NCI-H1048 (cell line): ENCODE data around the gene TMEM209.
"Not testable (repeated sequence)": the region's sequence is repeated elsewhere in the genome, so short reads cannot be mapped to it uniquely, and the experiment has no call there.

Experiments
- DNase-seq: peaks from one replicate; lab custom pipeline; 2025; lab: John Stamatoyannopoulos, UW

The TMEM209 gene

DNA sequence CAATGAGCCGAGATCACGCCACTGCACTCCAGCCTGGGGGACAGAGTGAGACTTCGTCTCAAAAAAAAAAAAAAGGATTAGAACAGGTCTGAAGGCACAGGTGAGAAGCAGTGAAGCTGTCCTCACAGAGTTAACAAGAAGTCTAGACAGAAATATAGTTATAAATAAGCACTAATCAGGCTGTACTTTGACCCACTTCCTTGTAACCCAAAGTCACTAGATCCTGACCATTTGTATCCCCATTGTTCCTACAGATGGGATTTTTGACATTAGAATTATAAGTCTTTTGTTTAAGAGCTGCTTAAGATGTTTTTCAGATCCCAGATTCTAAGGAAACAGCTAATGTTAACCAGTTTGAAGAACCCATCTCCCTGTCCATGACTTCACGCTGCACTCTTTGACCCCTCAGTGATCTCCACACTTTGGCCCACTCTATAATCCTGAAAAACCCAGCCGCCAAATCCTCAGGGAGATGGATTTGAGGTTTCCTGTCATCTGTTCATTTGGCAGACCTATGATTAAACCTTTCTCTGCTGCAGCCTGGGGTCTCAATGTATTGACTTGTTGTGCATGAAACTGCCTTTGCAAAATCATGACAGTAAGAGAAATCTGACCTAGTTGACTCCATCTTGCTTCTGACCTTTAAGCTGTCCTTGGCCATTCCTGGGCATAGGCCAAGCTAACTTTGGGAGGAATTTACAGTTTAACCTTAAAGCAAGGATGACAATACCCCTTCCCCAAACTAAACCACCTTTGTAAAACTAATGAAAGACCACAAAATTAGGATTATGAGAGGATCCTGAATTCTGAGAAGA is 13.8 kb upstream of the TMEM209 start:
- no peak for DNase-seq

DNA sequence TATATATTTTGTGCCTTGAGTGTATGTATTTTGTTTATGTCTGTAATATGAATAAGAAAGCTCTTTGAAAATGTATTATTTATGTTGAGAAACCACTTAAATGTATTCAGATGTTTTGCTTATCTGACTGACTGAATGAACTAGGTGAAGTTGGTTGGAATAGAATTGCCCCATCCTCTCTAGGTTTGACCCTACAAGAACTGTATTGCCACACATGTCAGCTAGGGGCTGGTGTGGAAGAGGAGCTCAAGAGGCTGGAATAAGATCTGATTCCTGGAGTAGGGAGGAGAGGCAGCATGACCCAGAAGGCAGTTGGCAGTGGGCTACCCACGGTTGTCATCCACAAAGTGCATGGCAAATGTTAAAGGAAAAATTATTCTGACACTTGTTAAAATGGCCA is 11.5 kb upstream of the TMEM209 start:
- no peak for DNase-seq

DNA sequence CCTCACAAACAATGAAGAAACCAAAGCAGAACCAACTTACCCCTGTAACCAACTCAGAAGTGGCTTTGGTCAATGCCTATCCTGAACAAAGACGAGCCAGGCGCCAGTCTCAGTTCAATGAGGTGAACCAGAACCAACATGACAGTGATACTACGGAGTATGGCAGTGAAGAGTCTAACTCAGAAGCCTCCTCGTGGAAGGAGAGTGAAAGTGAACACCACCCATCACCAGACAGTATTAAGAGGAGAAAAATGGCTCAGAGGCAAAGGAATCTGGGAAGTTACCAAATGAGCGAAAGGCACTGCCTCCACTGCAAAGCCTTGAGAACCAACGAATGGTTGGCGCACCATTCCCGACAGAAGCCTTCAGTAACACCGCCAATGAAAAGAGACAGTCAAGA is 10.8 kb upstream of the TMEM209 start:
- DNase-seq, result no peak

DNA sequence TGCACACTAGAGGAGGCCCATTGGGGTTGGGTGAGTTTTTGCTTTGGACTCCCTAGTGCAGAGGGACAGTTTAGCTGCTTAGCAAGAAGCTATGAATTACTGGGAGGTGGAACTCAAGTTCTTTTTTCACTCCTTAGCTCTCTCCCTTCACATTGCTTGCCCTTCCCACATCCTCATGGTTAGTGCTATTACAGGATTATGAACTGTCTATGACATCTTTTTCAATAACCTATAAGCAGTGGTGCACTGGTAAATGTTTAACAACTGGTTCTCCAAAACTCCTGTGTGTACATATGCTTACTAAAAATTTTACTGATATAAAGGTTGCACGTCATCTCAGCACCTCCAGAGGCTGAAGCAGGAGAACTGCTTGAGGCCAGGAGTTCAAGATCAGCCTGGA is 8.6 kb upstream of the TMEM209 start:
- no peak for DNase-seq

DNA sequence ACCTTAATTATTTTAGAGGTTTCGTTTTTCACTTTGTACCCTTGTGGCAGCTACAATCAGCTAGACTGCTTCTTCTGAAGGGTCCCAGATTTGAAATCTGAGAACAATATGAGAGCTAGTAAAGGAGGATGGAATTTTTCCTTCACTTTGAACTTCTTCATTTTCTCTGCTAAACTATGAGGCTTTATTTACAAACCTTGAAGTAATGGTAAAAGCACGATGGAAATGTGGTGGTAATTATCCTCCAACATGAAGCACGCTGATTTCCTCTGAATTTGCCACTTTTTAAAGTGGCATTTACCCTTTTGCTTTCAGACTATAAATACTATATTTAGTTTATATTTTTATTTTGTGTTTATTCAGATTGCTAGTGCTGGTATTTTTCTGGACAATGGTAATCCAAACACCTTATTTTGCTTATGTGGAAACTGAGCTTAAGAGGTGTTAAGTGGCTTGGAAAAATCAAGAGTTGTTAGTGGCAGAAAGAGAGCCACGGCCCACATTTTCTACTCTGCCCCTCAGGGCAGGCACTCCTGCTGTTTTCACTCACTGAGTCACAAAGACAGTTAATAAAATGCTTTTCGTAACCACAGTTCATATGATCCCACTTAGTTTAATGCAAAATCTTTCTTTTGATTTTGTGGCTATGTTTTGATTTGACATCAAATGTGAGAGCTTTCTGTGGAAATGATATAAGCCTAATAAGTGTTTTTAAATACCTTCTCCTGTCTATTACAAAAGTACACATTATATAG is 5.2 kb upstream of the TMEM209 start:
- DNase-seq, result no peak

DNA sequence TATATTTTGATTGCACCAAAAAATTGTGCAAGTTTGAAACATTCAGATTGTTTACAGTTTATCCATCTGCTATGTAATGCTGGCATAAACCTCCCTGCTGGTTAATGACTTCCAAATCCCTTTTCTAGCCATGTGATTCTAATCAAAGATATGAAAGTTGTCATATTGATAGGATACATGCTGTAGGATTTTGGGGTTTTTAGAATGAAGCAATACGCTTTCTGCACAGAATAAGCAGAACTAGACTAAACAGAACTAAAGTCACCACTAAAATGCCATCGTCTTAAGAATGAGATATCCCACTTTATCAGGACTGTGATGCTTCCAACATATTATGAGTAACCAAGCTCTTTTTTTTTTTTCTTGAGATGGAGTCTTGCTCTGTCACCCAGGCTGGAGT is 3.3 kb upstream of the TMEM209 start:
- no peak for DNase-seq

DNA sequence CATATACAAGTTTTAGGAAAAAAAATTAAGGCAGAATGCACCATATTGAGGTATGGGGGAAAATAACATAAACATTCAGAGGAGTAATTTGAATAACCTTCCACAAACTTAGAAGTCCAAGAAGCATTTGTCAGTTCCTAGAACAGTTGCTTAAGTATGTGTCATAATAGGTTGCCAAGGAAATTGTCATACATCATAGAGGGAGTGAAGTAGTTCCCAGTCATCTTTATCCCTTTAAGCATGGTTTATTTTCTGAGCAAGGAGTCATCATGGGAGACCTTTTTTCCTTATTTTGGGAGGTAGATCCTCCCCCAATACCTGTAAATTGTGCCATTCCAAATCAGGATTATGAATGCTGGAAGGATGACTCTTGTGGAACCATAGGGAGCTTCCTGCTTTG is 2.4 kb upstream of the TMEM209 start, which contains the start of gene SSMEM1:
SSMEM1 (plus strand) TSS at position 219 of the 400 bp plus-strand sequence; CDS start at position 270, 51 bp downstream.
- DNase-seq, result no peak

DNA sequence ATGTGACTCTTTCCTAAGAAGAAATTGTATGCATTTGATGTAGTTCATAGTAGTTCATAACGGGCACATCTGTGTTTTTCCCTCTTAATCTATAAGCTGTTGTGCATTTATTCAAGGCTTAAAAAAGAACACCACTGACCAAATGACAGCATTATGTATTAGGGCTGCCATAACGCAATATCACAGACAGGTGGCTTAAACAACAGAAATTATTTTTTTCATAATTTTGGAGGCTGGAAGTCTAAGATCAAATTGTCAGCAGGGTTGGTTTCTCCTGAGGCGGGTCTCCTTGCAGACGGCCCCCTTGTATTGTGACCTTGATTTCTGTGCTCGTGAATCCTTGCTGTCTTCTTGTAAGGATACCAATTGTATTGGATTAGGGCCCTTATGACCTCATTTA is 1.8 kb upstream of the TMEM209 start:
- DNase-seq, result no peak

DNA sequence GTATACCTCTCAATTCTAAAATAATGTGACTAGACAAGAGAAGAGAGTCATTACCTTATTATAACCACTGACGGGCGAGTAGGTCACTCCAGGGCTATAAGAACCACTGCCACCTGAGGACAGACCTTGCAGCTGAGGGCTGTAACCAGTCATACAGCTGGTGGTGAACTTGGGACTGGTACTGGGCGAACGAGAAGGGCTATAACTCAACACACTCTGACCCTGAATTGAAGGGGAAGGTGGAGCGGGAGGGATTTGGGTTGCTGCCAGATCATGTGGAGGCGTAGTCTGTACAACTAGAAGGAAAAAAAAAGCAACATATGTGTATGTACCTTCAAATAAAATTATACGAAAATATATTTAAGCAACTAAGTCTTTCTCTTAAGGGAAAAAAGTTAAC is 3.4 kb downstream of the TMEM209 start:
- DNase-seq, result no peak

DNA sequence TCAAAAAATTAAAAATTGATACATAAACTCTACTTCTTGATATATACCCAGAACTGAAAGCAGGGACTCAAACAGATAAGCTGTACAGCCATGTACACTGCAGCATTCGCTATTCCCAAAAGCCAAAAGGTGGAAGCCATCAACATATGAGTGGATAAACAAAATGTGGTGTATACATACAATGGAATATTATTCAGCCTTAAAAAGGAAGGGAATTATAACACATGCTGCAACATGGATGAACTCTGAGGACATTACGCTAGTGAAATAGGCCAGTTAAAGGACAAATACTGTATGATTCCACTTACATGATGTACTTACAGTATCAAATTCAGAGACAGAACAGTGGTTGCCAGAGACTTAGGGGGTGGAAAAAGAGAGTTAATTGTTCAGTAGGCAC is 8.1 kb downstream of the TMEM209 start:
- DNase-seq, result no peak

DNA sequence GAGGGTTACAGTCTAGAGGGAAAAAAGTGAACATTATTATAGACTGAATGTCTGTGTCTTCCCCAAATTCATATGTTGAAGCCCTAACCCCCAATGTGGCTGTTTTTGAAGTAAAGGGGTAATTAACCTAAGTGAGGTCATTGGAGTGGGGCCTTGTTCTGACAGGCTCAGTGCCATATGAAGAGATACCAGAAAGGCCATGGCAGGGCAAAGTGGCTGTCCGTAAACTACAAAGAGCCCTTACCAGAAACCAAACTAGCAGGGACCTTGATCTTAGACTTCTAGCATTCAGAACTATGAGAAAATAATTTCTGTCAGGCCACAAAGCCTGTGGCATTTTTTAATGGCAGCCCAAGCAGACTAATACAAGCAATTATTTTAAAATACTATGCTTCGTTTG is 8.7 kb downstream of the TMEM209 start:
- DNase-seq, result no peak

DNA sequence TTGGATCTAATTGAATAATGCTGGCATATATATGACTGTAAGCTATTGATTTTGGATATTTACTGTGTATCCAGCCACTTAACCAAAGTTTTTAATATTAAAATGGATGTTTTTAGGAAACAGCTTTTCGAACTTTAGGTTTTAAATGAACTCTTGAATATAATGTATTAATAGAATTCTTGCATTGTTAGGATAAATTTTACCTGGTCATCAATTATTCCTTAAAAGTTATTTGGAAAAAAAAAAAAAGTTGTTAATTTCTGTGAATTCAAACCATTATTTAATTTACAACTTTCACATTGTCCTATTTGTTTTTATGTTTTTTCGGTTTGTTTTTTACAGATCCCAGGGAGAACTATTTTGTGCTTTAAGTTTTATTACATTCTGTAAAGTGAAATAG is 9.8 kb downstream of the TMEM209 start:
- no peak for DNase-seq

DNA sequence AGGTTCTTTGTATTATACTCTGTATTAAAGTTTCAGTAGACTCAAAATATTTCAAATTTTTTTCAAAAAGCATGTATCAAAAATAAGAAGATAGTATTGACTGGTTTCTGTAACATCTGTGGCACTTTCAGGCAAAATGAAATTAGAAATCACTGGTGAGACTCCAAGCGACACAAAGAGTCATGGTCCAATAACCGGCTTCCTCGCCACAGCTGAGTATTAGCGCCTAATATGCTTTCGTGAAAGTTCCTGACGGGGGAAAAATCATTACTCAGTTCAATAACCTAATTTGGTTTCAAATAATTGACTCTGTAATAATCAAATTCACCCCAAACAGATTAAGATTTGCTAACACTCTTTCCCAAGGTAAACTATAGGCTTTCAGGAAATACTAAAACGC is 13.4 kb downstream of the TMEM209 start:
- DNase-seq, result no peak

DNA sequence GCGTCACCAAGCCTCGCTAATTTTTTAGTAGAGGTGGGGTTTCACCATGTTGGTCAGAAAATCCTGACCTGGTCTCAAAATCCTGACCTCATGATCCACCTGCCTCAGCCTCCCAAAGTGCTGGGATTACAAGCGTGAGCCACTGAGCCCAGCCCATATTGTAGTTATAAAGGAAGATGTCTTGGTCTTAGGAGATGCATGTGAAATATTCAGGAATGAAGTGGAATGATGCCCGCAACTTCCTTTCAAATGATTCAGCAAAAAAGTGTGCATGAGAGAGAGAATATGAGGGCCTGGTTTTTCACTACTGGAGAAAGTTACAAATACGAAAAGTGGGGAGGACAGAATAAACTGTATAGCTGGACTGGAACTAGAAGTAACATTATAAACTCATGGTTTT is 15.9 kb downstream of the TMEM209 start:
- no peak for DNase-seq

DNA sequence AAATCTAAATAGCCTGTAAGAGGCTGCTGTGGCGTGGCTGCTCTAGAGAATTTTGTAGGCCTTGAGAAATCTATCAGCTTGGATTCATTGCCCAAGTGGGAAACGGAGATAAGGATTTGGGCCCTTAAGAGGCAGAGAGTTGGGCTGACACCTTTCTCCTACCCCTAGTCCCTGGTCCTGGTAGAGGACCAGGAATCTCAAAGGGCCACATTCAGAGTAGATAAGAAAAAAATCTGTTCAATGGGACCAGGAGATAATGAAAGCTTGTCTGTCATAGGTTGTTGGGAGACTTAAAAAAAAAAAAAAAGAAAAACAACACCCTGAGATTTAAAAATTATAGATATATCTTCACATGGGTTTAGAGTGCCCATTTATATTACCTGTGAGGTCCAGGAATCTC is 17.8 kb downstream of the TMEM209 start:
- no peak for DNase-seq

DNA sequence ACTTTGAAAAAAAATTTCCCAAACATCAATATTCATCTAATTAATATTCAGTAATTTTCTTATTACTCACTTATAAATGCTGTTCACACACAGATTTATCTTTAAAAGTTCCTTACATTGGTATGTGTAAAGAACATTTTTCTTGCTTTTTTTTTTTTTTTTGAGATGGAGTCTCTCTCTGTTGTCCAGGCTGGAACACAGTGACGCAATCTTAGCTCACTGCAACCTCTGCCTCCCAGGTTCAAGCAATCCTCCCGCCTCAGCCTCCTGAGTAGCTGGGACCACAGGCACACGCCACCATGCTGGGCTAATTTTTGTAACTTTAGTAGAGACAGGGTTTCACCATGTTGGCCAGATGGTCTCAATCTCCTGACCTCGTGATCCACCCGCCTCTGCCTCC is 20.9 kb downstream of the TMEM209 start:
- not testable (repeated sequence) for DNase-seq

DNA sequence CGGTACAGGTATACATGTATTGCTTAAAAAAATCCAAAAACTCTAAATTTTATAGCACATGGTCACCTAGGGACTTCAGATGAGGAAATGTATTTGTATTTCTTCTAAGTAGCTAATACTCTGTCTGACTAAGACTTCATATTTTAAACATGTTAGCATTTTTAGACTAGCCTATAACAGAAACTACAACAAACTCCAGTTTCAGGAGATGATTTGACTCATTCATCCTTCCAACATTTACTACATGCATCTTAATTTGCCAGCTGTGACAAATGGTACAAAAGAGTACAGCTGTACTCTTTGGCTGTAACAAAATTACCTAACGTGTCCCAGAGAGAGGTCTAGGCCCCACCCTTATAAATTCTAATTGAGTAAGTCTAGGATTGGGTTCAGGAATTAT is 22.2 kb downstream of the TMEM209 start:
- DNase-seq, result no peak

DNA sequence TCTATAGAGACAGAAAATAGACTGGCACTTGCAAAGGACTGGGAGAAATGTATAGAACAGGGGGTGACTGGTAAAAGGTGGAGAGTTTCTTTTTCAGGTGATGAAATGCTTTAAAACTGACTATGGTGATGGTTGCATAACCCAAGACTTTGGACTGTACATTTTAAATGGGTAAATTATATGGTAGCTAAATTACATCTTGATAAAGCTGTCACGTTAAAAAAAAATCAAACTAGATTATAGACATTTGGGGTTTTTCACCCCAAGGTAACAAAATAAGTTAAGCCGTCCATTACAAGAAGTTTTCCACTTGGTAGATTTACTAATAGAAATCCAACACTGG is 24.0 kb downstream of the TMEM209 start:
- DNase-seq, result no peak

DNA sequence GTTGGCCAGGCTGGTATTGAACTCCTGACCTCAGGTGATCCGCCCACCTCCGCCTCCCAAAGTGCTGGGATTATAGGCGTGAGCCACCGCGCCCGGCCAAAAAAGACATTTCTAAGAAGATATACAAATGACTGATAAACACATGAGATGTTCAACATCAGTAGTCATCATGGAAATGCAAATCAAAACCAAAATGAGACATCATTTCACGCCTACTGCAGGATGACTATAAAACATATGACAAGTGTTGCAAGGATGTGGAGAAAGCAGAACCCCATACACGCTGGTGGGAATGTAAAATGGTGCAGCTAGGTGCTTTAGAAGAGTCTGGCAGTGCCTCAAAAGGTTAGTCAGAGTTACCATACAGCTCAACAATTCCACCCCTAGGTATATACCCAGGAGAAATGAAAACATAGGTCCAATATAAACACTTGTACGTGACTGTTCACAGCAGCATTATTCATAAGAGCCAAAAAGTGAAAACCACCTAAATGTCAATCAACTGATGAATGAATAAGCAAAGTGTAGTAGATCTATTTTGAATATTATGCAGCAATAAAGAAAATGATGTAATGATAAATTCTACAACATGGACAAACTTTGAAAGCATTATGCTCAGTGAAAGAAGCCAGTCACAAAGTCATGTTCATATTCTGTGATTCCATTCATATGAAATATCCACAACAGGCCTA is 24.5 kb downstream of the TMEM209 start:
- DNase-seq, result no peak

DNA sequence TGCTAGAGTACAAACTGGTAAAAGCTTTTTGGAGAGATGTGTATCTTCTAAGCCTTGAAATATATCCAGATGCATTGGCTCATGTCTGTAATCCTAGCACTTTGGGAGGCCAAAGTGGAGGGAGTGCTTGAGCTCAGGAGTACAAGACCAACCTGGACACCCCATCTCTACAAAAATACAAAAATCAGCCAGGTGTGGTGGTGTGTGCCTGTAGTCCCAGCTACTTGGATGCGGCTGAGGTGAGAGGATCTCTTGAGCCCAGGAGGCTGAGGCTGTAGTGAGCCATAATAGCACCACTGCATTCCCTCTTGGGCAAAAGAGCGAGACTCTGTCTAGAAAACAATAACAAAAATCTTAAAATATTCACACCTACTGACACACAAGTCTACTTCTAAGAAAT is 25.6 kb downstream of the TMEM209 start:
- DNase-seq, result no peak

DNA sequence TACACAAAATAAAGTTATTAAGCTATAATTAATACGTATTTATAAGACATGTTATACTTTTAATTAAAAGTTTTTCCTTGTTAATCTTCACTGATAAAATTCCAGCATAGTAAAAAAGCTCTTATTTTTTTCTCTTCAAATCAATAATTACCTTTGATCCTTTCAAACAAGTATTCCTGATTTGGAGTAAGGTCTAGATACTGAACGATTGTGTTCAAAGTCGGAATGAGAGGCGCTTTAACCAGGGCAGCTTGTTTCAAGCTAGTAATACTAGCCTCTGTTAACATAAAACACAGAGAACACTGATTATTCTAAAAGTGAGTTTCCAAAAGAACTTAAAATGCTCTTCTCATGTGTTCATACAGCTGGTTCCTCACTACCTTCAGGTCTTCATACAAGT is 27.0 kb downstream of the TMEM209 start:
- no peak for DNase-seq

DNA sequence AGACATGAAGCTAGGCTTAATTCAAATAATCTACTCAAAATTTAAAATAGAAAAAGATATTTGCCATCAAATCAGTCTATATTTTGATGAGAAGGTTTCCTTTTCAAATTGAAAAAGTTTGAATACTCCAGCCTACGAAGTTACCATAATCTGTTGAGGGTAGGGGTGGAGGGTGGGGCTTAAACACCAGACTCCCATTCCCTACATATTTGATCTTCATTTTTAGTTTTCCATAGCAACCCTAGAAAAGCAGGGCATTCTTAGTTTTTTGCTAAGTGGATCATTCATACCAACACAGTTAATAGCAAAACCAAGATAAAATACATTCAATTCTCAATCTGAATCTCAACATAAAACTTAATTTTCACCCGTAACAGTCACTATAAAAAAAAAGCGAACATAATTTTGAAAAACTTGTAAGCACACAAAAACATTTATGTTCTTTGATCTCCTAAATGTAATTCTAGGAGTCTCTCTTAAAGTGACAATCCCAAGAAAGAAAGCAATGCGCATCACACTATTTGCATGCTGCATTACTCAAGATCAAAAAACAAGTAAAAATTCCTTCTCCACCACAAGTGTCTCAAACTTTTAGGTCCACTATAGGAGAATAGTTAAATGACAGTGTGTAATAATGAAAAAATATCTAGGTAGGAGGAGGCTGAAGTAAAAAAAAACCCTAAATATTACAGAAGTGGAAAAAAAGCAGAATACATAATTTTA is 30.8 kb downstream of the TMEM209 start:
- DNase-seq, result no peak
